HepG2 (cell line): ENCODE measurements around the gene SLCO2A1. TPM values are rescaled to one million over a fixed set of nuclear protein-coding genes. Genes with fewer than 3 reads are reported as not detected.

ENCODE experiments used
- ATAD3A ChIP-seq: sonication (generic); formaldehyde crosslinking; IDR thresholded peaks from 2 replicates; pipeline ENCODE4 v1.4.0; 2020; ENCODE audit warnings: missing genetic modification reagents
- FOXO1 ChIP-seq: sonication (generic); formaldehyde crosslinking; IDR thresholded peaks from 2 replicates; pipeline ENCODE4 v1.4.0; 2020; ENCODE audit warnings: missing genetic modification reagents
- KDM3A ChIP-seq: IDR thresholded peaks from 2 replicates; pipeline ENCODE4 v1.6.1; 2018; ENCODE audit warnings: low read depth, missing compliant biosample characterization
- KLF13 ChIP-seq: sonication (generic); formaldehyde crosslinking; IDR thresholded peaks from 2 replicates; pipeline ENCODE4 v1.4.0; 2020; ENCODE audit warnings: mild to moderate bottlenecking, missing genetic modification reagents
- NCOA5 ChIP-seq: sonication (generic); formaldehyde crosslinking; IDR thresholded peaks from 2 replicates; pipeline ENCODE4 v1.4.0; 2020; ENCODE audit warnings: missing genetic modification reagents
- ZBTB21 ChIP-seq: sonication (generic); formaldehyde crosslinking; IDR thresholded peaks from 2 replicates; pipeline ENCODE4 v1.4.0; 2020; ENCODE audit warnings: missing genetic modification reagents
- polyA plus RNA-seq, 8 experiments: library from polyadenylated mRNA; depleted of rRNA in 3 of 8; stranded (reverse) in 7 of 8; unstranded in 1 of 8; fragments of >200 nt; fragmentation: Illumina TruSeq in 4 of 8; extraction: Trizol in 4 of 8; gene quantifications; 2 replicates each; pipeline versions ENCODE4 v1.2.1 to v1.2.3, GENCODE V29; 2011 to 2016; ENCODE audit warnings: low read depth in 4 of 8, missing spikeins in 1 of 8, mixed read lengths in 1 of 8; ENCODE audit not compliant: insufficient read depth in 1 of 8
- total RNA-seq, 5 experiments: library from RNA; depleted of rRNA; stranded (reverse); fragments of >200 nt; fragmentation: Illumina TruSeq; extraction: Trizol; gene quantifications; 2 replicates each; pipeline ENCODE4 v1.2.3, GENCODE V29; 2016; ENCODE audit warnings: low read depth in 1 of 5
- TF ChIP-seq, protein P1 (sequence below): sonication (generic); formaldehyde crosslinking; IDR thresholded peaks from 2 replicates; pipeline ENCODE4 v1.4.0; 2020; ENCODE audit warnings: missing genetic modification reagents
- TF ChIP-seq, protein P2 (sequence below): sonication (generic); formaldehyde crosslinking; IDR thresholded peaks from 2 replicates; pipeline ENCODE4 v1.4.0; 2020; ENCODE audit warnings: missing genetic modification reagents, borderline replicate concordance
- TF ChIP-seq, protein P3 (sequence below): sonication (generic); formaldehyde crosslinking; IDR thresholded peaks from 2 replicates; pipeline ENCODE4 v1.8.1; 2023; ENCODE audit warnings: mild to moderate bottlenecking, missing genetic modification reagents
- TF ChIP-seq, protein P4 (sequence below), 2 experiments: sonication (generic) in 1 of 2; formaldehyde crosslinking in 1 of 2; IDR thresholded peaks; 2 replicates each; pipeline versions ENCODE4 v1.5.1 to v1.6.1; 2011 to 2020; ENCODE audit warnings: borderline replicate concordance in 1 of 2, low read depth in 1 of 2, low read length in 1 of 2, mild to moderate bottlenecking in 1 of 2, missing genetic modification reagents in 1 of 2, moderate library complexity in 1 of 2

SLCO2A1 gene
- total and polyA plus RNA-seq, 2 of the 13 experiments (the other 11 are each of a cell fraction or from before 2014, with no cell fraction given) = 0.04 TPM; not detected in 1

DNA sequence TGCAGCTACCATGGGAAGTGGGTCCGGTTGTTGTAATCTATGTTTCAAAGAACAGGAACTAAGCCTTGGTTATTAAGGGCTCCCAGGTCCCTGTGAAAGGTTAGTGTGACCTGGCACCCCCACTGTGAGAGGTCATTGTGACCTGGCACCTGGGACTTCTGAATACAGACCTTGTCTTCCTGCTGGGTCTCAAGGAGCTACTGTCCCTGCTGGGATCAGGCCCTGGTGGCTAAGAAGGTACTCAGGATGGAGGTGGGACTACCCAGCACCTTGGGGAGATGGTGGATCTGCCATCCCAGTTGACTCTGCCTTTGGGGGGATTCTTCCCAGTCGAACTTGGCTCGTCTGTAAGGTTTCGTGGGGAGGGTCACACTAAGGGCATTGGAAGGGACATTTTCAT lies 10.3 kb upstream of the SLCO2A1 start (continued):
- TF ChIP-seq, protein P1, sequence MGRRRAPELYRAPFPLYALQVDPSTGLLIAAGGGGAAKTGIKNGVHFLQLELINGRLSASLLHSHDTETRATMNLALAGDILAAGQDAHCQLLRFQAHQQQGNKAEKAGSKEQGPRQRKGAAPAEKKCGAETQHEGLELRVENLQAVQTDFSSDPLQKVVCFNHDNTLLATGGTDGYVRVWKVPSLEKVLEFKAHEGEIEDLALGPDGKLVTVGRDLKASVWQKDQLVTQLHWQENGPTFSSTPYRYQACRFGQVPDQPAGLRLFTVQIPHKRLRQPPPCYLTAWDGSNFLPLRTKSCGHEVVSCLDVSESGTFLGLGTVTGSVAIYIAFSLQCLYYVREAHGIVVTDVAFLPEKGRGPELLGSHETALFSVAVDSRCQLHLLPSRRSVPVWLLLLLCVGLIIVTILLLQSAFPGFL (CRISPR knock-in tag) = no peak
- TF ChIP-seq KLF13 (CRISPR knock-in tag) (no peak), ATAD3A (CRISPR knock-in tag) (no peak), NCOA5 (CRISPR knock-in tag) (no peak), ZBTB21 (CRISPR knock-in tag) (no peak), FOXO1 (CRISPR knock-in tag) (no peak), KDM3A (CRISPR knock-in tag) (no peak)
- TF ChIP-seq, protein P2, sequence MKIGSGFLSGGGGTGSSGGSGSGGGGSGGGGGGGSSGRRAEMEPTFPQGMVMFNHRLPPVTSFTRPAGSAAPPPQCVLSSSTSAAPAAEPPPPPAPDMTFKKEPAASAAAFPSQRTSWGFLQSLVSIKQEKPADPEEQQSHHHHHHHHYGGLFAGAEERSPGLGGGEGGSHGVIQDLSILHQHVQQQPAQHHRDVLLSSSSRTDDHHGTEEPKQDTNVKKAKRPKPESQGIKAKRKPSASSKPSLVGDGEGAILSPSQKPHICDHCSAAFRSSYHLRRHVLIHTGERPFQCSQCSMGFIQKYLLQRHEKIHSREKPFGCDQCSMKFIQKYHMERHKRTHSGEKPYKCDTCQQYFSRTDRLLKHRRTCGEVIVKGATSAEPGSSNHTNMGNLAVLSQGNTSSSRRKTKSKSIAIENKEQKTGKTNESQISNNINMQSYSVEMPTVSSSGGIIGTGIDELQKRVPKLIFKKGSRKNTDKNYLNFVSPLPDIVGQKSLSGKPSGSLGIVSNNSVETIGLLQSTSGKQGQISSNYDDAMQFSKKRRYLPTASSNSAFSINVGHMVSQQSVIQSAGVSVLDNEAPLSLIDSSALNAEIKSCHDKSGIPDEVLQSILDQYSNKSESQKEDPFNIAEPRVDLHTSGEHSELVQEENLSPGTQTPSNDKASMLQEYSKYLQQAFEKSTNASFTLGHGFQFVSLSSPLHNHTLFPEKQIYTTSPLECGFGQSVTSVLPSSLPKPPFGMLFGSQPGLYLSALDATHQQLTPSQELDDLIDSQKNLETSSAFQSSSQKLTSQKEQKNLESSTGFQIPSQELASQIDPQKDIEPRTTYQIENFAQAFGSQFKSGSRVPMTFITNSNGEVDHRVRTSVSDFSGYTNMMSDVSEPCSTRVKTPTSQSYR (CRISPR knock-in tag) = no peak
- TF ChIP-seq, protein P3, sequence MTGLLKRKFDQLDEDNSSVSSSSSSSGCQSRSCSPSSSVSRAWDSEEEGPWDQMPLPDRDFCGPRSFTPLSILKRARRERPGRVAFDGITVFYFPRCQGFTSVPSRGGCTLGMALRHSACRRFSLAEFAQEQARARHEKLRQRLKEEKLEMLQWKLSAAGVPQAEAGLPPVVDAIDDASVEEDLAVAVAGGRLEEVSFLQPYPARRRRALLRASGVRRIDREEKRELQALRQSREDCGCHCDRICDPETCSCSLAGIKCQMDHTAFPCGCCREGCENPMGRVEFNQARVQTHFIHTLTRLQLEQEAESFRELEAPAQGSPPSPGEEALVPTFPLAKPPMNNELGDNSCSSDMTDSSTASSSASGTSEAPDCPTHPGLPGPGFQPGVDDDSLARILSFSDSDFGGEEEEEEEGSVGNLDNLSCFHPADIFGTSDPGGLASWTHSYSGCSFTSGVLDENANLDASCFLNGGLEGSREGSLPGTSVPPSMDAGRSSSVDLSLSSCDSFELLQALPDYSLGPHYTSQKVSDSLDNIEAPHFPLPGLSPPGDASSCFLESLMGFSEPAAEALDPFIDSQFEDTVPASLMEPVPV (CRISPR knock-in tag) = no peak
- TF ChIP-seq, protein P4, sequence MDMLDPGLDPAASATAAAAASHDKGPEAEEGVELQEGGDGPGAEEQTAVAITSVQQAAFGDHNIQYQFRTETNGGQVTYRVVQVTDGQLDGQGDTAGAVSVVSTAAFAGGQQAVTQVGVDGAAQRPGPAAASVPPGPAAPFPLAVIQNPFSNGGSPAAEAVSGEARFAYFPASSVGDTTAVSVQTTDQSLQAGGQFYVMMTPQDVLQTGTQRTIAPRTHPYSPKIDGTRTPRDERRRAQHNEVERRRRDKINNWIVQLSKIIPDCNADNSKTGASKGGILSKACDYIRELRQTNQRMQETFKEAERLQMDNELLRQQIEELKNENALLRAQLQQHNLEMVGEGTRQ (IDR thresholded peaks at IDR 0.05; ENCODE audit: low read depth, low read length) = no peak
- TF ChIP-seq, protein P4 (CRISPR knock-in tag; IDR thresholded peaks at IDR 0.05; ENCODE audit: borderline replicate concordance) = no peak
